Activated CD4-positive, CD25-positive, alpha-beta regulatory T cell treated with anti-CD3 and anti-CD28 coated beads, Interleukin-2, amount 50 U/mL, for 16 hours (primary cell): ENCODE data around the gene MXRA5.
"Not testable (repeated sequence)": the region's sequence is repeated elsewhere in the genome, so short reads cannot be mapped to it uniquely, and the experiment has no call there.

Experiments used
- DNase-seq: peaks from one replicate; pipeline ENCODE4 v3.0.0-alpha.2; 2020; ENCODE audit warnings: low read depth, low spot score

MXRA5 gene, protein sequence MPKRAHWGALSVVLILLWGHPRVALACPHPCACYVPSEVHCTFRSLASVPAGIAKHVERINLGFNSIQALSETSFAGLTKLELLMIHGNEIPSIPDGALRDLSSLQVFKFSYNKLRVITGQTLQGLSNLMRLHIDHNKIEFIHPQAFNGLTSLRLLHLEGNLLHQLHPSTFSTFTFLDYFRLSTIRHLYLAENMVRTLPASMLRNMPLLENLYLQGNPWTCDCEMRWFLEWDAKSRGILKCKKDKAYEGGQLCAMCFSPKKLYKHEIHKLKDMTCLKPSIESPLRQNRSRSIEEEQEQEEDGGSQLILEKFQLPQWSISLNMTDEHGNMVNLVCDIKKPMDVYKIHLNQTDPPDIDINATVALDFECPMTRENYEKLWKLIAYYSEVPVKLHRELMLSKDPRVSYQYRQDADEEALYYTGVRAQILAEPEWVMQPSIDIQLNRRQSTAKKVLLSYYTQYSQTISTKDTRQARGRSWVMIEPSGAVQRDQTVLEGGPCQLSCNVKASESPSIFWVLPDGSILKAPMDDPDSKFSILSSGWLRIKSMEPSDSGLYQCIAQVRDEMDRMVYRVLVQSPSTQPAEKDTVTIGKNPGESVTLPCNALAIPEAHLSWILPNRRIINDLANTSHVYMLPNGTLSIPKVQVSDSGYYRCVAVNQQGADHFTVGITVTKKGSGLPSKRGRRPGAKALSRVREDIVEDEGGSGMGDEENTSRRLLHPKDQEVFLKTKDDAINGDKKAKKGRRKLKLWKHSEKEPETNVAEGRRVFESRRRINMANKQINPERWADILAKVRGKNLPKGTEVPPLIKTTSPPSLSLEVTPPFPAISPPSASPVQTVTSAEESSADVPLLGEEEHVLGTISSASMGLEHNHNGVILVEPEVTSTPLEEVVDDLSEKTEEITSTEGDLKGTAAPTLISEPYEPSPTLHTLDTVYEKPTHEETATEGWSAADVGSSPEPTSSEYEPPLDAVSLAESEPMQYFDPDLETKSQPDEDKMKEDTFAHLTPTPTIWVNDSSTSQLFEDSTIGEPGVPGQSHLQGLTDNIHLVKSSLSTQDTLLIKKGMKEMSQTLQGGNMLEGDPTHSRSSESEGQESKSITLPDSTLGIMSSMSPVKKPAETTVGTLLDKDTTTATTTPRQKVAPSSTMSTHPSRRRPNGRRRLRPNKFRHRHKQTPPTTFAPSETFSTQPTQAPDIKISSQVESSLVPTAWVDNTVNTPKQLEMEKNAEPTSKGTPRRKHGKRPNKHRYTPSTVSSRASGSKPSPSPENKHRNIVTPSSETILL (N-terminal part only)

DNA sequence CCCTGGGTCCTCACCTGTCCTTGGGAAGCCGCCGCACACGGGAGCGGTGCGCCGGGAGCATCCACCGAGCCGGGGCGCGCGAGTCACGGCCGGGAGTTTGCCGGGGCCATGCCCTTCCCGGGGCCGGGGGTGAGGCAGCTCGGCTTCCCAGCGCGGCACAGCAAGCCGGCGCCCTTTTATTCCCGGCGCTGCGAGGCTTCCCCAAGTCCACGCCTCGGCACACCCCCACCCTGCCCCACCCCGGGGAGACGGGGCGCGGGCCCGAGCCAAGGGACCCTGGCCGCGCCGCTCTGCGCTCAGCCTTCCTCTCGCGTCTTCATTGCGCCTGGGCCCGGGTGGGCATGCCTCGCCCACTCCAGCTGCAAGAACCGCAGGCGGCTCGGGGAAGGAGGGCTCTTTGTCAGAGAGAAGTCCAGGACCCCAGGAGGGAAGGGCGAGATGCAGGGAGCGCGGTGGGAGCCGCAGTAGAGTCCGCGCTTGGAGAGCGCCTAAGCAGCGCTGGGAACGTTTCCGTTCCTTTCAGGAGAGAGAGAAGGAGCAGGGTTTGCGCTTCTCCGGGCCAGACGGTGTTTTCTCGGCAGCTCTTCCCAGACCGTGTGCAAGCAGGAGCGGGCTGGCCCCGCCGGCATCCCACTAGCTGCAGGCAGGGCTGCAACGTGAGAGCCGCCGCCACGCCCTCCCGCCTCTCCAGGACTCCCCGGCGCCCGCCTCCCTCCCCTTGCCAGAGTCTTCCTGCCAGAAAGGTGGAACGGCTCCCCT, at the start of gene MXRA5:
TSS of gene MXRA5 (minus strand) at position 152 of the 759 bp plus-strand sequence. CDS start 2,819 bp downstream, outside the sequence.
- no peak for DNase-seq

DNA sequence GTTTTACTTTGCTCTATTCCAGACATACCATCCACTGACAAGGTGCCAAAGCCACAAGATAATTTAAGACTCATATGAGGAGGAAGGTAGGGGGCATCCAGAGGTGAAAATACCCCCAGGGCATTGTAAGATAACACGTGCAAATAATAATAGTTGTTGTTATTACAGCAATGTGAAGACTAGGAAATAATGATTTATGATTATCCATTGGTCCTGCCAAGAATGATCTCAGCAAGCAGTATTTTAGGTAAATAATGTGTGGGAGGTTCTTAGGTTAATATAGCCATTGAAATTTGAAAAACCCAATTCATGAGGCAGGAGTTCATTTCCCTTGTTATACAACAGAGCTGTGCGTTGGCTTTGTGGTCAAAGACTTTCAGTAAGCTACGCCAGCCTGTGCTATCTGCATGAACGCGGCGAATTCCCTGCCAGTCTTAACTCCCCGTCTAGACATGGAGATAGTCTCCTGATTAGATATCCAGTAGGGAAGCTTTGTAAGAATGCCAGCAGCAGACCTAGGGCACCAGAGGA, 47.2 kb upstream of the MXRA5 start:
- no peak for DNase-seq

DNA sequence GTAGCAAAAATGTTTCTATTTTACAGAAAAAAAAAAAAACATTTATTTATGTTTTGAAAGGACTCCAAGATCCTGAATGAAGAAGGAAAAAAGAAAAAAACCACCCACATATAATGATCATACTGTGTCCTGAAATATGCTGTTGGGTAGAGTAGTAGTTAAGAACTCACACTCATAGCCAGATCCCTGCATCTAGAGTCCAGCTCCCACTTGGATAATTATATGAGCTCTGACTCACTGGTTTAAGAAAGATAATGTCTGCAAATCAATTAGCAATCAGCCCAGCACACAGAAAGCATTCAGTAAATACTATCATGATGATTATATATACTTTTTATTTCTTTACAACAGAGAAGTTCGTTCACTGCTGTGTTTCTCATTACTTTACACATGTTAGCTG, 46.7 kb upstream of the MXRA5 start:
- no peak for DNase-seq

DNA sequence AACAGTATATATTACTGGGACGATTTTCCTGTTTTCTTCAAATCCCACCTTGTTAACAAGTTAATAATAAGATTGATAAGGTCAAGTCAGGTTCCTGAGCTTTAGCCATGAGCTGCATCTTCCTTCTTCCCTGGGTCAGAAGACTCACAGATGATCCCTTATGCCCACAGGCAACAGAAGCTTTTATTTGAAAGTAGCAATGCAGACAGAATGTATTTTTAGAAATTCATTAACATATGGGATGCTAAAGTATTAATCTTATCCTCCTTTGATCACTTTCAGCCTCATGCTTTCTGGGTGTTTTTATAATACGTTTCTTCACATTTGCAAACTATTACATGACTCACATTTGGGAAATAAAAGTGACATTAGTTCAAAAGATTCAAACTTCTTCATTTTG, 42.0 kb upstream of the MXRA5 start:
- no peak for DNase-seq

DNA sequence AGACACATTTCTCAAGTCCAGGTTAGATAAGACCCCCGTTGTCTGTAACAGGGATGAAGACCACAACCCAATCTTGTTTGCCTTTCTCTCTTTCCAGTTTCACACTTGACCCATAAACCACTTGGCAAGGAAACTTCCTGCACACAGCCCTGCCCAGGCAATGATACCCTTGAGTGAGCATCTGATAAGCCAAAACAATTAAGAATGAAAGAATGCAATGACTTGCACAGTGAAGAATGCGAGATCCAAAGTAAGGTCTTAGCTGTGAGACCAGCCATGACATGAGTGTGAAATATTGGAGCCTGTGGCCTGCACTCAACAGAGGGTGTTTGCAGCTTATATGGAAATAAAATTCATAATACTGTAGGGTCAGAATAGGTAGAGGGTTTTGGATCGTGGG, 37.9 kb upstream of the MXRA5 start:
- no peak for DNase-seq

DNA sequence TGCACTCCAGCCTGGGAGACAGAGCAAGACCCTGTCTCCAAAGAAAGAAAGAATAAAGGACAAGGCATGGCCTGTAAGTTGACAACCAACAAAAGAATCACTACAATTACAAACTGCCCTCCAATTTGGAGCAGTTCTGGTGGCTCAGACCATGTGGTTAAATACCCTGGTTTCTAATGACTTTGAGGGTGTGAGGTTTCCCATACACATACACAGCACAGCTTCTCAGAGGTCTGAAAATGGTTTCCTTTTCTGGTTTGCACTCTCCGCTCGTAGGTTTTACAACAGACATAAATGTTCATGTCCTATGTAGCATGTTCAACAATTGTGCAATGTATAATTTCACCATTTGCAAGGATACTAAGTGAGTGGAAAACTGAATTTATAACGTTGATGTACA, 34.2 kb upstream of the MXRA5 start:
- DNase-seq = no peak

DNA sequence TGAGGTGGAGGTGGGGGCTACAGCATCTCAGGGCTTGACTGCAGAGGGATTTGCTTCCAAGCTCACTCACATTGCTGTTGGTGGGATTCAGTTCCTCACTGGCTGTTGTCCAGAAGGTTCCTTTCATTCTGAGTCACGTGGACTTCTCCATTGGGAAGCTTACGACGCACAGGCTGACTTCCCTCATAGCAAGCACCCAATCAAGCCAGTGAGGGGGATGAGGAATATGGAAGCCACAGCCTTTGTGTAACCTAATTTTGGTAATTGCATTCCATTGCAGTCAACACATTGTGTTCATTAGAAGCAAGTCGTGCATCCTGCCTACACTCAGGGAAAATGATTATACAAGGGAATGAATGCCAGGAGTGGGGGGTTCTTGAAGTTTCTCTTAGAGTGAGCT, 32.7 kb upstream of the MXRA5 start:
- DNase-seq = no peak

DNA sequence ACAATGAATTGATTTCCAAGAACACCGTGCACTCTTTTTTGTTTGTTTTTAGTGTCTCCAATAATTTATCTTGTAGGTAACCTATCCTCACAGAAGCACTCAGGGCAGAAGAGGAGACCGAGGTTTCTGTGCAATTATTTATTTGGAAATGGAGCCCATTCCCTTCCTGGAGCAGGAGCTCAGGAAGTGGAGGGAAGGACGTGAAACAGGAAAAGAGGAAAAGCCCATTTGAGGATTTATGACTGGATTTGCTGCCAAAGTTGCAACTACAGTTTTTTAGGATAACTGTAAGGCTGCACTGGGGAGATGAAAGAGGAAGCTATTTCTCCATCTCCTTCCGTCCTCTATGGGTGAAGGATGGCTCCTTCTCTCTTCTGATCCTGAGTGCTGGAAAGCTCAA, 31.7 kb upstream of the MXRA5 start:
- no peak for DNase-seq

DNA sequence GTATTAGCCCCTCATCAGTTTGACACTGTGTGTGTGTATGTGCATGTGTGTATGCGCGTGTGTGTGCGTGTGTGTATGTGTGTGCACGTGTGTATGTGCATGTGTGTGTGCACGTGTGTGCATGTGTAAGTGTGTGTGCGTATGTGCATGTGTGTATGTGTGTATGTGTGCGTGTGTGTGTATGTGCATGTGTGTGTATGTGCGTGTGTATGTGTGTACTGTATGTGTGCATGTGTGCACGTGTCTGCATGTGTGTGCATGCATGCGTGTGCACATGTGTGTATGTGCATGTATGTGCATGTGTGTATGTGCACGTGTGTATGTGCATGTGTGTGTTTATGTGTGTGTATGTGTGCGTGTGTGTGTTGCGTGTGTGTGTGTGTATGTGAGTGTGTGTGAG, 31.1 kb upstream of the MXRA5 start:
- DNase-seq = no peak

DNA sequence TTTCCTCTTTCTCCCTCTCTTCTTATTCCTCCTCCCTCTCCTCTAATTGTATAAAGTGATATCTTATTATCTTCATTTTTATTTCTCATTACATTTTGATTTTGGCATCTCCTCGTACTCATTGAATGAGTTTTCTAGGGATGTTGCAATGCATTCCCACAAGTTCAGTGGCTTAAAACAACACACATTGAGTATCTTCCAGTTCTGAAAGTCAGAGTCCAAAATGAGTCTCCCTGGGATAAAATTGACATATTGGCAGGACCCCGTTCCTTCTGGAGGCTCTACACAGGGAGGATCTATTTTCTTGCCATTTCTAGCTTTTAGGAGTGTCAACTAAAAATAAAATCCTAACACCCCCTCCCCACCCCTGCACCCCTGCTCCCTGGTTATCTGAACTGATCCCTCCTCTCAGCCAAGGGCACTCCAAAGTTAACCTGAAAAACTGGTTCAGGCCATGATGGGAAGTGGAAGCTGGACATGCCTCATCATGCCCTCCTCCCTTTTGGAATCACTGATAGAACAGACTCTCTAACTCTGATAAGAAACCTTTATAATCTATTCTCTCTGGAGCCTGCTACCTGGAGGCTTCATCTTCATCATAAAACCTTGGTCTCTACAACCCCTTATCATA, 29.5 kb upstream of the MXRA5 start:
- DNase-seq = not testable (repeated sequence)

DNA sequence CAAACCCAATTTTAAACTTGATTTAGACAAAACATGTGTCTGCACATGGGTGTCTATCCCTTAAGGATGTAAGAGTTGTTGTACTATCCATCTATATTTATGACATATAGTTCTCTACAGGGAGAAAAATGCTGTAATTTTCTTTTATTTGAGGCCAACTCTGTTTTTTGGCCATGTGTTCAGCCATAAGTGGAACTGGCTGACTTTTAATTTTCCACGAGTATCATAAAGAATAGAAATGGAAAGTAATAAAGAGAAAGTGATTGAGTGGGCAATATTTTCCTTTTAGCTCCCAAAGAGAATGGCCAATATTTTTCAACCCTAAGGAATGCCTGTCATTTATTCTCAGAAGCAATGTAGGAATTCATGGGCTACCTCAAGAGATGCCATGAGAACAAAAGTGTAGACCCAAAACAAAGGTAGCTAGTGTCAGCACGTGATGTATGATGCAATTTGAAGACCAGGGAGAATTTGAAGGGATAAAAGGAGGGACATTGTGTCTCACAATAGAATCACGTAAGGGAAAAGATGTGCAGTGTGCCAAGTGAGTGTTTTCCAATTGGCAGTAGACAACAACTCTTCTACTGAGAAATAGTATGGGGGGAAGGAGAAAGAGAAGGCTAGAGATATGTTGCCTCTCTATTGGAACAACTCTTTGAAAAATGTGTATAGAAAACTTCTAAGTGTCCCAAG, 27.8 kb upstream of the MXRA5 start:
- DNase-seq = no peak

DNA sequence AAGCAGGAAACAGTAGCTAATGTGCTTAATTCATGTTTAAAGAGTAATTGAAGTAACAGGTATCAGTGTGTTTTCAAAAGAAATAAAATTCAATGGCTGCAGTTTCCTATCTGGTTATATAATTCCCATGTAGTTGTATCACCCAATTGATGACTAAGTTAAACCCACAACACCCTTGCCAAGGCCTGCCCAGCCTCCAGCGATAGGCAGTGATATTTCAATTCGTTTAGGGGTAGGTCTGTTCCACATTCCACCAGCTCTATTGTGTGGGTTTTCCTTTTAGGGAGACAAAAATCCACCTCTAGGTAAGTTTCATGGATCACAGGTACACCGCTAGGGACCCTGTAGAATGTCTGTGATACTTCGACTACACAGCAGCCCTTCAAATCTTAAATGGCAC, 24.7 kb upstream of the MXRA5 start:
- DNase-seq = no peak

DNA sequence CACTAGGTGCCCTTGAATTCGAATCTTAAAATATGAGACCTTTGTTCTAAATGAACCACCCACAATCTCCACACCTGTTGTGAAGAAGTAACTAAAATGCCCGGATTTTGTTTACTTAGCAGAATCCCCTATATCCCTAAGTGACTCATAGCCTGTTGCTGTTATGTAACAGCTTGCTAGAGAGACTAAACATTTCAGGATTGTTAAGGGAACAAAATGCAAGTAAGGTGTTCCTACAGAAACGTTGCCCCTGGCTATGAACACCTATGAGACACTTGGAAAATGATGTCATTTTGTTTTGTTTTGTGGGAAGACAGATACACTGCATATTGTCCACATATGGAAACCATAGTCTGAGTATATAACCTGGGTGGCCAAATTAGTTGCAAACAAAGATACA, 24.2 kb upstream of the MXRA5 start:
- no peak for DNase-seq

DNA sequence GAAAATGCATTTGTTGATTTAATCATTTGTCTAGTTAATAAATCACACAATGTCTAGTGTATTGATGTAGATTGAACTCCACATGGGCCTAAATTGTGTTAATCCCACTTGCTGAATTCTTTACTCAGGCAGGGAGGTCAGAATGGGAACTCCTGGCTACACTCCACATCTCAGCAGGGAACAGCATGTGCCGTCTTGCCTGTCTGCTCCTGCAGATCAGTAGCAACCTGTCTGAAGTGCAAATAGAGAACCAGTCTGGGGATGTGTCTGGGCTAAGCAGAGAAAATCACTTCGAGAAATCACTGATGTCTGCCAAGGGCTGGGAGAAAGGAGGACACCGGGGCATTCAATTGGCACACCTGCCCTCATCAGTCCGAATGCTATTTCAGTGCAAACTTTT, 16.5 kb upstream of the MXRA5 start:
- no peak for DNase-seq

DNA sequence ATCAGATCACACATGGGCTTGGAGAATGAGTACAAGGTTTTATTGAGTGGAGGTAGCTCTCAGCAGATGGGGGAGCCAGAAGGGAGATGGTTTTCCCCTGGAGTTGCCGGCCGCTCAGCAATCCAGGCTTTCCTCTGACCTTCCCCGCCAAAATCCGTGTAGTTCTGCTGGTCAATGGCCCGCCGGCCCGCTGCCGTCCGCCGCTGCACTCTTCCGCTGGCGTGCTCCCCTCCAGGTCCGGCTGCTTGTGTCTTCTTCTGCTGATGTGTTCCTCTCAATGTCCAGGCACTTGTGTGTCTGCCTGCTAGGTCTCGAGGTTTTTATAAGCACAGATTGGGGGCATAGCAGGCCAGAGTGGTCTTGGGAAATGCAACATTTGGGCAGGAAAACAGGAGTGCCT, 14.4 kb upstream of the MXRA5 start:
- DNase-seq = no peak

DNA sequence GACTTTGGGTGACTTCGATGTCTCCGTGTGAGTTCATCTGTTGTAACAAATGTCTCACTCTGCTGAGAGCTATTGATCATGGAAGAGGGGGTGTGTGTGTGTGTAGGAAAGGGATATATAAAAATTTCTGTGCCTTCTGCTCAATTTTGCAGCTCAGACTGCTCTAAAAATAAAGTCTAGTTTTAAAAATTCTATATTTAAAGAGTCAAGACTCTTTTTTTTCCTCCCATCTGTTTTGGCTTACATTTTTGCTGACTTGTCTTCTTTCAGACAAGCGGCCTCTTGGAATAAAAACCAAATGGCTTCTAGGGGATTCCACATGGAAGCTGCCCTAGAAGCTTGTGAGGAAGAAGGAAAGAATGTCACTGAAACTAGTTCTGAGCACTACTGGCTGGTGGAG, 6.3 kb upstream of the MXRA5 start:
- DNase-seq = not testable (repeated sequence)

DNA sequence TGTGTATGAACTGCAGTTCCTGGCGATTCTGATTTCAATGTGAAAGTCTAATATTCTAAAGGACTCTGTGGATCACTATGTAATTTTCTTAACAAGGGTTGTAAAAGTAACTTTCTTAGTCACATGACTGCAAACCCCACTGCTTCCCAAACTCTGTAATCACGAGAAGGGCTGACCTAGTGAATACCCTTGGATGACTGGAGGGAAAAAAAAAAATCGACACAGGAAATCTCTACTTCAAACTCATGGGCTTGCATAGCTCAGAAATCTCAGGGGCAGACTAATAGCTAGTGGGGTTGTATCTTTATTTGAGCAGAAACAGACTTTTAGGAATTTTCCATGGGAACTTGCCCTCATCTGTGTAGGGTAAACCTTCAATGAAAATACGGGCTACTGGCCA, 4.8 kb upstream of the MXRA5 start:
- no peak for DNase-seq

DNA sequence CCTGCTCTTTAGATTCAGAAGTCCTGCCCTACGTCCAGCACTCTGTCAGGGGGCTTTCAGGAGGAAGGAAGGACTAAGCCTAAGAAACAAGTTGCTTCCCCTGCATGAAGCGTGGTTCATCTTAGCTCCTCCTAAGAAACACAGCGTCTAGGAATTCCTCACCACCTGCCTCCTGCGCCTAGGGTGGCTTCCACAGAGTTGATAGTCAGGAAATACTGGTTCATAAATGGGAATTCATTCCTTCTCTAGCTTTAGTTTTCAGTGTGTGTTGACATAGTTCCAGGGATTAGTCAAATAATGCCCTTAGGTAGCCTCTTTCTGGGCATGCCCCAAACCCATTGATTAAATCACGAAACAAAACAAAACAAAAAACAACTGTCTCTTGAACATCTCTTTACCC, 1.7 kb upstream of the MXRA5 start:
- DNase-seq = no peak

DNA sequence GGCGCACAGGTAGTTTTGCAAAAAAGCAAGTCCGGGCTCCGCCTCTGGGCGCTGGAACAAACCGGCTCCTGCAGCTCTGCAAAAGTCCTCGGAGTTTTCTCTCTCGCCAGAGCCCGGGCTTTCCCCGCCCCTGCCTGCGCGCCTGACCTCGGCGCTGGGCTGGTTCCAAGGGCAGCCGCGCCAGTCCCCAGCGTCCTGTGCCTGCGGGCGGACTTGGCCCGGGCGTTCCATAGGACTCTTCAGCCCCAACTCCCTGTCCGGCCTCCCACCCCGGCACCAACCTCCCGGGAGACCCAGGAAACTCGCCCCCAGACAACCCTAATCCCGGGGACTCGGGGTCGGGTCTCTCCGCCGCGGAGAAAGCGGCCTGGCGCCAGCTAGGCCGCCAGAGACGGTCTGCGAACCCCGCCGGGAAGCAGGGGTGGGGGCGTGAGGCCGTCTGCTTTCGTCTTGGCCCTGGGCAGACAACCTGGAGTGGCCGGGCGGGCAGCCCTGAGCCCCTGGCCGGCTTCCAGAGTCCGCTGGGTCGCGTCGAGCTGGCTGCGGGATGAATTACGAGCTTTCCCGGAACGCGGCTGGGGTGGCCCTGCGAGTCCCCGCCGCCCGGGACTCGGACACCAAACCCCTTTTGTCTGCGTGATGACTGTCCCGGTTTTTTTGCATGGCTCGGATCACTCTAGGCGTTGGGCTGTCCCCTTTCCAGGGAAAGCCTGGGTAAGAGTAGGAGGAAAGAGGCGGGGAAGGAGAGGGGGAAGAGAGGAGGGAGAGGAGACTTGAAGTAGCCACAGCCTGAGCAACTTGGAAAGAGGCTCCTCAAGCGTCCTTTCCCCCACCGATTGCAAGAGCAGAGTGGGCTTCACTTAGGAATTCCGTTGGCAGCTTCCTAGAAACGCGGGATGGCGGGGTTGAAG, 916 bp downstream of the MXRA5 start:
- DNase-seq = no peak
